ENCODE results near the gene RTN4R. TPM values are rescaled to one million over a fixed set of nuclear protein-coding genes. Genes with fewer than 3 reads are reported as not detected.

Gene RTN4R
- total and polyA plus RNA-seq, 2 of the 4 experiments (the other 2 are of a cell fraction) = 0.18 to 0.94 TPM

GRCh38 chr22:20296598-20296997 is 28.5 kb upstream of the RTN4R start:
- in situ Hi-C loops (cut with MboI; ENCODE audit: low sequenced_read_pairs) = no loop called here
- no peak overlapping the region for H2AFZ ChIP-seq (replicated peaks; ENCODE audit: low read length, poor library complexity)
- 80% methylated on average over 3 of the region's 9 CpGs; no CpG with 5 or more reads in 1 of the 2 experiments for WGBS, 2 experiments (ENCODE audit: extremely low coverage in 2 of 2, insufficient read length in 1 of 2)

More at GRCh38 chr22:20296598-20296997, 28.5 kb upstream of the RTN4R start:
- Histone ChIP-seq H2BK20ac (ENCODE audit: low read depth, low read length) (no peak overlapping the region), H2BK120ac (ENCODE audit: low read depth, low read length) (no peak overlapping the region), H3K56ac (ENCODE audit: extremely low read depth, insufficient read depth, low read length) (no peak overlapping the region), H3K27me3 (ENCODE audit: control insufficient read depth, insufficient read depth, low read length) (peaks cover 49% of the 10 kb centered on the region), H3K79me1 (ENCODE audit: low read depth in 1 of 2, low read length in 2 of 2) (no peaks in the 10 kb centered on the region), H3K4me2 (ENCODE audit: low read depth, low read length) (no peak overlapping the region), H3K23ac (ENCODE audit: low read depth, low read length) (no peak overlapping the region), H3K27ac (ENCODE audit: insufficient read depth, low read length) (no peak overlapping the region), H4K91ac (ENCODE audit: insufficient read depth, low read depth, low read length) (no peak overlapping the region), H4K5ac (ENCODE audit: low read depth, low read length) (no peak overlapping the region), H3K9me3 (ENCODE audit: control insufficient read depth, insufficient read depth, low read length) (no peaks in the 10 kb centered on the region), H2BK15ac (ENCODE audit: low read depth, low read length) (no peak overlapping the region), H3K4ac (ENCODE audit: low read depth, low read length) (no peak overlapping the region), H2BK5ac (ENCODE audit: low read depth, low read length, poor library complexity, severe bottlenecking) (no peak overlapping the region), H3K9ac (ENCODE audit: low read depth, low read length) (no peak overlapping the region), H3K9me1 (ENCODE audit: insufficient read depth, low read length) (0 out of 2 replicates have a peak, but pooled peaks cover 2% of the 10 kb centered on the region), H3K18ac (ENCODE audit: low read depth, low read length) (no peak overlapping the region), H3K4me1 (ENCODE audit: control insufficient read depth, insufficient read depth, low read length) (no peaks in the 10 kb centered on the region), H4K20me1 (ENCODE audit: insufficient read depth, low read length) (no peaks in the 10 kb centered on the region; the same call in none of the 2 replicates), H4K8ac (ENCODE audit: low read depth in 2 of 2, low read length in 2 of 2) (no peak overlapping the region), H2AK5ac (ENCODE audit: low read depth, low read length) (no peak overlapping the region), H2AK9ac (replicated peaks; ENCODE audit: low read depth, low read length, poor library complexity) (no peak overlapping the region), H3K36me3 (ENCODE audit: control insufficient read depth, insufficient read depth, low read length) (no peaks in the 10 kb centered on the region), H3K4me3 (ENCODE audit: insufficient read depth, low read depth, low read length) (no peak overlapping the region), H3K14ac (replicated peaks; ENCODE audit: low read depth, low read length) (no peak overlapping the region)
- ChIA-PET CTCF (no interaction called here), POLR2A (ENCODE audit: unreplicated experiment) (no interaction called here)
- intact Hi-C loops (cut with micrococcal nuclease) = no loop called here
- no TSS peak for BruUV-seq (replicated peaks)
- peak; percentile 21 for DNase-seq
- no peak for TF ChIP-seq RAD21 (IDR thresholded peaks at IDR 0.05; ENCODE audit: low read length)
- TF ChIP-seq RCOR1 (IDR thresholded peaks at IDR 0.05; ENCODE audit: insufficient replicate concordance, low read length) = no peak
- TF ChIP-seq MAFK (IDR thresholded peaks at IDR 0.05; ENCODE audit: low read depth, low read length) = no peak
- TF ChIP-seq MAZ (IDR thresholded peaks at IDR 0.05; ENCODE audit: borderline replicate concordance, low read depth, low read length) = no peak
- TF ChIP-seq USF2 (IDR thresholded peaks at IDR 0.05; ENCODE audit: low read depth, low read length) = no peak
- TF ChIP-seq CHD1 (IDR thresholded peaks at IDR 0.05; ENCODE audit: low read depth, low read length) = no peak
- TF ChIP-seq POLR2A (IDR thresholded peaks at IDR 0.05; ENCODE audit: low read depth, low read length) = no peak
- TF ChIP-seq MXI1 (IDR thresholded peaks at IDR 0.05; ENCODE audit: borderline replicate concordance, low read depth, low read length) = no peak
- TF ChIP-seq CEBPB (IDR thresholded peaks at IDR 0.05; ENCODE audit: low read depth, low read length) = no peak
- no peak for TF ChIP-seq SMC3 (IDR thresholded peaks at IDR 0.05; ENCODE audit: low read depth, low read length)
- no peak for TF ChIP-seq FOS (IDR thresholded peaks at IDR 0.05; ENCODE audit: low read depth, low read length)
- TF ChIP-seq, protein P1, sequence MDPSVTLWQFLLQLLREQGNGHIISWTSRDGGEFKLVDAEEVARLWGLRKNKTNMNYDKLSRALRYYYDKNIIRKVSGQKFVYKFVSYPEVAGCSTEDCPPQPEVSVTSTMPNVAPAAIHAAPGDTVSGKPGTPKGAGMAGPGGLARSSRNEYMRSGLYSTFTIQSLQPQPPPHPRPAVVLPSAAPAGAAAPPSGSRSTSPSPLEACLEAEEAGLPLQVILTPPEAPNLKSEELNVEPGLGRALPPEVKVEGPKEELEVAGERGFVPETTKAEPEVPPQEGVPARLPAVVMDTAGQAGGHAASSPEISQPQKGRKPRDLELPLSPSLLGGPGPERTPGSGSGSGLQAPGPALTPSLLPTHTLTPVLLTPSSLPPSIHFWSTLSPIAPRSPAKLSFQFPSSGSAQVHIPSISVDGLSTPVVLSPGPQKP (IDR thresholded peaks at IDR 0.05; ENCODE audit: borderline replicate concordance, low read depth, low read length) = no peak
- TF ChIP-seq NFE2L2 (IDR thresholded peaks at IDR 0.05; ENCODE audit: low read depth, low read length) = no peak
- no peak for TF ChIP-seq BHLHE40 (IDR thresholded peaks at IDR 0.05; ENCODE audit: low read depth, low read length)
- TF ChIP-seq, protein P2, sequence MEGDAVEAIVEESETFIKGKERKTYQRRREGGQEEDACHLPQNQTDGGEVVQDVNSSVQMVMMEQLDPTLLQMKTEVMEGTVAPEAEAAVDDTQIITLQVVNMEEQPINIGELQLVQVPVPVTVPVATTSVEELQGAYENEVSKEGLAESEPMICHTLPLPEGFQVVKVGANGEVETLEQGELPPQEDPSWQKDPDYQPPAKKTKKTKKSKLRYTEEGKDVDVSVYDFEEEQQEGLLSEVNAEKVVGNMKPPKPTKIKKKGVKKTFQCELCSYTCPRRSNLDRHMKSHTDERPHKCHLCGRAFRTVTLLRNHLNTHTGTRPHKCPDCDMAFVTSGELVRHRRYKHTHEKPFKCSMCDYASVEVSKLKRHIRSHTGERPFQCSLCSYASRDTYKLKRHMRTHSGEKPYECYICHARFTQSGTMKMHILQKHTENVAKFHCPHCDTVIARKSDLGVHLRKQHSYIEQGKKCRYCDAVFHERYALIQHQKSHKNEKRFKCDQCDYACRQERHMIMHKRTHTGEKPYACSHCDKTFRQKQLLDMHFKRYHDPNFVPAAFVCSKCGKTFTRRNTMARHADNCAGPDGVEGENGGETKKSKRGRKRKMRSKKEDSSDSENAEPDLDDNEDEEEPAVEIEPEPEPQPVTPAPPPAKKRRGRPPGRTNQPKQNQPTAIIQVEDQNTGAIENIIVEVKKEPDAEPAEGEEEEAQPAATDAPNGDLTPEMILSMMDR (conservative IDR thresholded peaks at IDR 0.05; ENCODE audit: low read depth, low read length) = no peak
- TF ChIP-seq RFX5 (IDR thresholded peaks at IDR 0.05; ENCODE audit: low read depth, low read length) = no peak
- dilution Hi-C loops (cut with HindIII; ENCODE audit: low sequenced_read_pairs, unreplicated experiment) = no loop called here
- no peak for ATAC-seq (ENCODE audit: low read depth)

Data from IMR-90 (cell line).